ENCODE results near the gene C3AR1.

GRCh38 chr12:8088574-8088973 is 22.4 kb upstream of the C3AR1 start:
- TF ChIP-seq CTCF (conservative IDR thresholded peaks at IDR 0.05; ENCODE audit: low read length) (no peak), EZH2phosphoT487 (IDR thresholded peaks at IDR 0.05; ENCODE audit: borderline replicate concordance, low read depth, low read length) (no peak)
